IPS-20b (cell line): Measurements from ENCODE around the gene FAM89B.

Experiments used
- H3K27ac ChIP-seq: one replicate; pipeline ENCODE4 v1.5.1; 2013; ENCODE audit warnings: low read length
- H3K27me3 ChIP-seq: 2 replicates; pipeline ENCODE4 v1.6.1; 2013; ENCODE audit warnings: mild to moderate bottlenecking, low read length, inconsistent platforms; ENCODE audit not compliant: insufficient read depth
- H3K36me3 ChIP-seq: 2 replicates; pipeline ENCODE4 v1.6.1; 2013; ENCODE audit warnings: low read depth, mild to moderate bottlenecking, inconsistent platforms, low read length, moderate library complexity; ENCODE audit not compliant: insufficient read depth
- H3K4me1 ChIP-seq: 2 replicates; pipeline ENCODE4 v1.6.1; 2013; ENCODE audit warnings: mild to moderate bottlenecking, control low read depth, inconsistent platforms, low read length, moderate library complexity; ENCODE audit not compliant: insufficient read depth
- H3K4me3 ChIP-seq: 2 replicates; pipeline ENCODE4 v1.5.1; 2013; ENCODE audit warnings: mild to moderate bottlenecking, low read length, inconsistent platforms
- H3K9ac ChIP-seq: 2 replicates; pipeline ENCODE4 v1.6.1; 2013; ENCODE audit warnings: low read depth, mild to moderate bottlenecking, inconsistent platforms, low read length, moderate library complexity
- H3K9me3 ChIP-seq: 2 replicates; pipeline ENCODE4 v1.6.1; 2013; ENCODE audit warnings: mild to moderate bottlenecking, low read depth, low read length, inconsistent platforms; ENCODE audit not compliant: insufficient read depth

Gene FAM89B

GRCh38 chr11:65590240-65590738 lies 18.0 kb downstream of the FAM89B start:
- Histone ChIP-seq H3K27ac (no peak overlapping the region), H3K4me3 (no peak overlapping the region), H3K27me3 (peaks cover 61% of the 10 kb centered on the region), H3K36me3 (no peaks in the 10 kb centered on the region), H3K4me1 (no peaks in the 10 kb centered on the region), H3K9ac (no peak overlapping the region), H3K9me3 (no peaks in the 10 kb centered on the region)

DNA sequence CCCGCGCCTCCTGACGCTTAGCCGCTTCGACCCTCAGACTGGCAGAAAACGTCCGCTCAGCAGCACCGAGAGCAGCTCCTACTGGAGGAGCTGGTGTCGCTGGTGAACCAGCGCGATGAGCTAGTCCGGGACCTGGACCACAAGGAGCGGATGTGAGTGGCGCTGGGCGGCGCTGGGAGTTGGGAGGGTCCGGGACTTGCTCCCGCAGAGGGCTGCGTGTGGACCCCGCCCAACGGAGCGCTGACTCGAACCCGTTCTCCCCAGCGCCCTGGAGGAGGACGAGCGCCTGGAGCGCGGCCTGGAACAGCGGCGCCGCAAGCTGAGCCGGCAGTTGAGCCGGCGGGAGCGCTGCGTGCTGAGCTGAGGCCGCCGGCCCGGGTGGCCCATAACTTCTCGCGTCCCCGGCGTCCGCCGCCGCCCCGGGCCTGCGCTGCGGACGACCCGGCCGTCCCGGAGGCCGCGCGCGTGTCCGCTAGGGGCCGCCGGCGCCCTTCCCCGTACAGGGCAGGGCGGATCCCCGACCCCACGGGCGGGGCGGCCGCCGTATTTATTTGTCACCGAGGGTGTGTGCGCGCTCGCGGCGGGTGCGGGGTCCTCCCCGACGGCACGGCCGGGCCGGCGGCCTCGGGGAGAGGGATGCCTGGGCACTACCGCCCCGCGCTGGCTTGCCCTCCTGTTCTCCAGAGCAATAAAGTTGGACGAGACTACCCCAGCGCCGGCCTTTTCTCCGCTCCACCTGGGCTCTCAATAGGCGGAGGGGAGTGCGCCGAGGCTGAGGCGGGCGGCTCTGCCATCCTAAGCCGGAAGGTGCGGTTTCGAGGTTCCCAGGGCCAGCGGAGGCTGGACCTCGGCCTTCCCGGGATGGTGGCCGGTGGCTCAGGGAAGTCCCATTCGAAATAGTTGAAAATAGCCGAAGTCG lies 19.9 kb downstream of the FAM89B start:
- Histone ChIP-seq H3K27me3 (peaks cover 47% of the 10 kb centered on the region), H3K27ac (no peak overlapping the region), H3K4me1 (no peaks in the 10 kb centered on the region), H3K4me3 (peak overlapping the region; percentile 66), H3K9ac (peak overlapping the region; percentile 37; the same call in 1 of the 2 replicates), H3K9me3 (no peaks in the 10 kb centered on the region), H3K36me3 (no peaks in the 10 kb centered on the region)

- Histone ChIP-seq H3K4me3 (peak overlapping the region; percentile 66), H3K9ac (no peak overlapping the region), H3K4me1 (no peaks in the 10 kb centered on the region), H3K36me3 (no peaks in the 10 kb centered on the region; the same call in 1 of the 2 replicates), H3K27ac (no peak overlapping the region), H3K9me3 (no peaks in the 10 kb centered on the region), H3K27me3 (peaks cover 47% of the 10 kb centered on the region)
Measured at GRCh38 chr11:65592858-65593517, 20.6 kb downstream of the FAM89B start.

- H3K9me3 ChIP-seq = no peaks in the 10 kb centered on the region
- H3K36me3 ChIP-seq = no peaks in the 10 kb centered on the region; the same call in 1 of the 2 replicates
- H3K27me3 ChIP-seq = peaks cover 47% of the 10 kb centered on the region
- no peak overlapping the region for H3K9ac ChIP-seq
- no peaks in the 10 kb centered on the region for H3K4me1 ChIP-seq
- no peak overlapping the region for H3K4me3 ChIP-seq
- no peak overlapping the region for H3K27ac ChIP-seq
Measured at GRCh38 chr11:65593518-65594414, 21.4 kb downstream of the FAM89B start.

GRCh38 chr11:65595131-65595530 lies 22.8 kb downstream of the FAM89B start:
- Histone ChIP-seq H3K4me3 (no peak overlapping the region), H3K27me3 (peaks cover 43% of the 10 kb centered on the region), H3K9me3 (no peaks in the 10 kb centered on the region), H3K36me3 (no peaks in the 10 kb centered on the region; the same call in 1 of the 2 replicates), H3K4me1 (no peaks in the 10 kb centered on the region), H3K9ac (no peak overlapping the region), H3K27ac (no peak overlapping the region)

DNA sequence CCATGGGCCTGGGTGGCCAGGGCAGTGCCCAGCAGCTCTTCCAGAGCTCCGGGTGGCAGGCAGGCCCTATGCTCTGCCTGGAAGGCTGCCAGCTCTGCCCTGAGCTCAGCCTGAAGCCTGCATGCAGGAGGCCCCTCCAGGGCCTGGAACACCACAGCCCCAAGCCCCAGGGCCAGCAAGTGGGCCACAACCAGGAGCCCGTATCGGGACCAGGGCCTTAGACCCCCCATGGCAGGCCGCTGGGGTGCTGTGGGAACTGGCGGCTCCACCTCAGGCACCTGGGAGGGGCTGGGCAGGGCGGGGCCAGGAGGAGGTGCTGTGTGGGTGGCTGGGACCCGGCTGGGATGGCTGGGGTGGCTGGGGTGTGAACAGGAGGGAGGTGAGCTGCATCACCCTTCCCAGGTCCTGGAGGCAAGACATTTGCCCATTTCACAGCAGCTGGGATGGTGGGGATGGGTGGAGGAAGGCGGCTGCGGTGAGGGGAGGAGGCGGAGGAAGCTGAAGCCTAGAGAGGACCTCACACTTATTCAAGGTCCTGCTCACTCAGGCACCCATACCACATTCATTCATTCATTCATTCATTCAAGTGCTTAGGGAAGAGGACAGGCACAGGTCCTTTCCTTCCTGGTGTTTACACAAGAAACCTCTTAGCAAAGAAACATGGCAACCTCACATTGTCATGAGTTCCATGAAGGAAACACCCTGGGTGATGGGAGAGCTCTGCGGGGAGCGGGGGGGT lies 23.4 kb downstream of the FAM89B start, which contains the start of gene KCNK7:
Gene KCNK7, minus strand, starts transcription at position 258 of the 739 bp plus-strand sequence. Its CDS starts 28 bp downstream, at position 230.
- H3K27me3 ChIP-seq = peaks cover 37% of the 10 kb centered on the region
- no peaks in the 10 kb centered on the region; the same call in 1 of the 2 replicates for H3K36me3 ChIP-seq
- H3K9ac ChIP-seq = no peak within 1 kb of the TSS
- H3K27ac ChIP-seq = no peak within 1 kb of the TSS
- no peaks in the 10 kb centered on the region for H3K4me1 ChIP-seq
- H3K9me3 ChIP-seq = no peaks in the 10 kb centered on the region
- H3K4me3 ChIP-seq = no peak within 1 kb of the TSS

- Histone ChIP-seq H3K9ac (no peak overlapping the region), H3K36me3 (no peaks in the 10 kb centered on the region; the same call in 1 of the 2 replicates), H3K27me3 (peaks cover 29% of the 10 kb centered on the region), H3K27ac (no peak overlapping the region), H3K9me3 (no peaks in the 10 kb centered on the region), H3K4me3 (no peak overlapping the region), H3K4me1 (no peaks in the 10 kb centered on the region)
Measured at GRCh38 chr11:65596520-65596919, 24.2 kb downstream of the FAM89B start.

GRCh38 chr11:65598258-65598699 lies 25.9 kb downstream of the FAM89B start:
- H3K36me3 ChIP-seq = peaks cover under 1% of the 10 kb centered on the region; the same call in 1 of the 2 replicates
- no peak overlapping the region for H3K9ac ChIP-seq
- peaks cover 11% of the 10 kb centered on the region for H3K27me3 ChIP-seq
- H3K4me1 ChIP-seq = no peaks in the 10 kb centered on the region
- no peaks in the 10 kb centered on the region for H3K9me3 ChIP-seq
- no peak overlapping the region for H3K27ac ChIP-seq
- H3K4me3 ChIP-seq = no peak overlapping the region

DNA sequence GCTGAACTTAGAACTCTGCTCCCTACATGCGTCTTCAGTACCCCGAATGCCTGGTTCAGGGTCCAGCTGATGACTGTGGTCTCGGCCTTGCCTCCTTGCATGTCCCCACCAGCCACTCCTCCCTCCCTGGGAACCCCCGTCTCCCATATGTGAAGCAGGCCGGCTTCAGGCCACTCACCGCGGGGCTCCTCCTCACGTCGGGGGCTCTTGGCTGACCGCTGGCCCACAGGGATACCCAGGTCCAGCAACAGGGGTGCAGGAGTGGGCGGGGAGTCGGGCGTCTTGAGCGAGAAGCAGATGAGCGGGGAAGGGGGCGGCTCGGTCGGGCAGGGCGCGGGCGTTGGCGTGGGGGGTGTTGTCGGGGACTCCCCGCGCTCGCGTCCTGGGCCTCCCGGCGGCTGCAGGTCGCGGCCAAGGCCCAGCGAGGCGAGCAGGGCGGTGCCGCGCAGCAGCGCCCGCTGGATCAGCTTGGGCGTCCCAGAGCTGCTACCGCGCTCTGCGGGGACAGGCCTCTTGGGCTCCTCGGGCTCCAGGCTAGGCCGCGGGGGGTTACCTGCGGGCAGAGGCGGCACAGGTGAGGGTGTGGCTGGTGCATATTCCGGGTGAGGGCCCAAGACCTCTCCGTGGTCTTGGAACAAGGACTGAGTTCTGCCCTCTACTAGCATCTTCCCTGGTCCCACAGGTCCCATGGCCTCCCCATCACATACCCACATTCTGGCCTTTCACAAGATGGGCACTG lies 27.0 kb downstream of the FAM89B start:
- no peaks in the 10 kb centered on the region for H3K9me3 ChIP-seq
- peaks cover 12% of the 10 kb centered on the region; the same call in 1 of the 2 replicates for H3K36me3 ChIP-seq
- no peaks in the 10 kb centered on the region for H3K4me1 ChIP-seq

DNA sequence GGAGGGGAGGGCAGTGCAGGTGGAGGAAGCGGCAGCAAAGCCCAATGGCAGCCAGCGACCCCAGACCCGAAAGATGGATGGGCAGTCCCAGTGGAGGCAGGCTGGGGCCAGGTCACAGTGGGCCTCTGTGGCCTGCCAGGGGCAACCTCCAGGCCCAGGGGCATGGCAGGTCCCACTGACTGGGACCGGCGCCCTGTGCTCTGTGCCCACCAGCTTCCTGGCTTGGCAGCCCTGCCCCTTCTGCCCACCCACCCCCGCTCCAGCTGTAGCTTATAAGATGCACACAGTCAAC lies 27.6 kb downstream of the FAM89B start:
- H3K4me3 ChIP-seq = no peak overlapping the region
- peaks cover 17% of the 10 kb centered on the region for H3K36me3 ChIP-seq
- H3K9ac ChIP-seq = no peak overlapping the region
- H3K27me3 ChIP-seq = no peaks in the 10 kb centered on the region
- no peaks in the 10 kb centered on the region for H3K4me1 ChIP-seq
- H3K9me3 ChIP-seq = no peaks in the 10 kb centered on the region
- H3K27ac ChIP-seq = no peak overlapping the region

More for the DNA sequence above, 27.0 kb downstream of the FAM89B start:
- Histone ChIP-seq H3K9ac (no peak overlapping the region), H3K27ac (no peak overlapping the region), H3K27me3 (0 out of 2 replicates have a peak, but pooled peaks cover under 1% of the 10 kb centered on the region), H3K4me3 (no peak overlapping the region)
